HG03045 (cell line): ENCODE results near the gene FAM151A.

ENCODE experiments used
- ATAC-seq: cut with Tn5 transposase; IDR thresholded peaks from one replicate; pipeline ENCODE4 v1.9.1; 2021; ENCODE audit warnings: mild to moderate bottlenecking, moderate library complexity; ENCODE audit not compliant: unreplicated experiment

Gene FAM151A

DNA sequence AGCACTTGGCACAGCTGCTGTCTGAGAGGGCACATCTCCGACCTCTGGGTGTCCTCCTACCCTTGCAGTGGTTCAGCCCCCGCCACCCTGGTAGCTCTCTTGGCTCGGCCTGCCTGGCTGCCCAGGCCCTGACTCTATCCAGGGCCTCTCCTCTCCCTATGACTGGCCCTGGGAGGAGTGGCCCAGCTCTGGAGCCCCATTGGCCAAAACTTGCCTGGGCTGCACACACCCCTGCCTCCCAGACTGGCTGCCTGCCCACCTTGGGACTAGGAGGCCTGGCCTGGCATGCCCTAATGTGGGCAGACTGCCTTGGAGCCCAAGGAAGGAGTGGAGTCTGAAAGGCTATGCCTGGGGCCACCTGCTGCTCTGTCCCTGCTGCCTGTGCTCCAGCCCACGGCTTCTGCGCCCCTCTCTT, 41.7 kb downstream of the FAM151A start:
- ATAC-seq: no peak

DNA sequence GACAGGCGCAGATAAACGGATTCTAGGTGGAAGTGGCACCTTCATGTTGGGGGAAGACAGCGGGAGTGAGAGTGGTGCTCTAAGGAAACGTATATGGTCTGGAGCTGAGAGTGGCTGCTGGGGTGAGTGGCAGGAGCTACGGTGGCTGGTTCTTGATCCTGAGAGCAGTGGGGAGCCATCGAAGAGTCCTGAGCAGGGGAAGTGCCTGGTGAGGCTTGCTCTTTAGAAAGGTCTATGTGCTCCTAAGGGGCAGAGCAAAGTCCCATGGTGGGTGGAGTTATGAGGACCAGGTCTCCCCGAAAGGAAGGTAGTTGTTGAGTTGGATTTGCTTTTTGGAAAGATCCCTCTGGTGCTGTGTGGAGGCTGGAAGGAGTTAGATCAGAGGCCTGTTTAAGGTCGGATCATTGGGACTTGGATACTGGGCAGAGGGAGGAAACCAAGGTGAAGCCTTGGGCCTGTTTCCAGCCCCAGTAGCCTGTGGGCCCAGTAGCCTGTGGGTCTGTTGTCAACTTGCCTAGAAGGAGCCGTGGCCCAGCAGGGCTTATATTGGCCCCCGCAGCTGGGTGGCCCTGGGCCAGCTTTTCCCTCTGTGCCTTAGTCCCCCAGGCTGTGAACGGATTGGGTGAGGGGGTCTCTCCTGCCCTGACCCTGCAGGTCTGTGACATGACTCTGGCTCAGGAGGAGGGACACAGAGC, 42.3 kb downstream of the FAM151A start:
- no peak for ATAC-seq

DNA sequence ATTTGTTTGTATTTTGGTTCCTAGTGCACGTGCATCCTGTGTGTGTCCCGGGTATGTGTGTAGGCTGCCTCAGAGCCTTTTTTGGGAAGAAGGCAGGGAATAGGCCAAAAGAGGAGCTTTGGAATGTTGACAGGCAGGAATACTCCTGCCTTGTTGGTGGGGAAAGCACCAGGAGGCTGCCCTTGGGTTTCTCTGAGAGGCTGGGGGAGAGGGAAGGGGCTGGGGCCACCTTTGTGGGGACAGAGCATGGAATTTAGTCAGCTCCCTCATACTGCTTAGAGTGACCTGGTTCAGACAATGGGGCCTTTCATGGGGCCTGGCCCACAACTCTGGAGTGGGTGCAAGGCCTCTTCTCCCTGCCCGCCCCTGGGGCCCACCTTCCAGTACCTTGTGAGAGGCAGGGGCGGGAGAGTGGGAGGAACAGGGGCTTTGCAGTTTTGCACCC, 44.0 kb downstream of the FAM151A start:
- ATAC-seq: no peak

DNA sequence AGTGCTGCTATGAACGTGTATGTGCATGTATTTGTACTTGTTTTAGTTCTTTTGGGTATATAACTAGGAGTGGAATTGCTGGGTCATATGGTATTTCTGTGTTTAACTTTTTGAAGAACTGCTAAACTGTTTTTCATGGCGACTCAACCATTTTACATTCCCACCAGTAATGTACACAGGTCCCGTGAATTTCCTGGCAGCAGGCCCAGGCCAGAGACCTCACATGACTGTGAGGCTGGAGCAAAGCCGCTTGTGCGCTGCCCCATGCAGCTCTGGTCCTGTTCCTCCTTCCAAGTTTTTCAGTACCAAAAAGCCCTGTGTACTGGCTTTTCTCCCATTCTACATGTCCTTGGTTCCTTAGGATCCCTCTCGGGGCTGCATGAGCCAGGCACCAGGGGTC, 45.7 kb downstream of the FAM151A start:
- no peak for ATAC-seq

DNA sequence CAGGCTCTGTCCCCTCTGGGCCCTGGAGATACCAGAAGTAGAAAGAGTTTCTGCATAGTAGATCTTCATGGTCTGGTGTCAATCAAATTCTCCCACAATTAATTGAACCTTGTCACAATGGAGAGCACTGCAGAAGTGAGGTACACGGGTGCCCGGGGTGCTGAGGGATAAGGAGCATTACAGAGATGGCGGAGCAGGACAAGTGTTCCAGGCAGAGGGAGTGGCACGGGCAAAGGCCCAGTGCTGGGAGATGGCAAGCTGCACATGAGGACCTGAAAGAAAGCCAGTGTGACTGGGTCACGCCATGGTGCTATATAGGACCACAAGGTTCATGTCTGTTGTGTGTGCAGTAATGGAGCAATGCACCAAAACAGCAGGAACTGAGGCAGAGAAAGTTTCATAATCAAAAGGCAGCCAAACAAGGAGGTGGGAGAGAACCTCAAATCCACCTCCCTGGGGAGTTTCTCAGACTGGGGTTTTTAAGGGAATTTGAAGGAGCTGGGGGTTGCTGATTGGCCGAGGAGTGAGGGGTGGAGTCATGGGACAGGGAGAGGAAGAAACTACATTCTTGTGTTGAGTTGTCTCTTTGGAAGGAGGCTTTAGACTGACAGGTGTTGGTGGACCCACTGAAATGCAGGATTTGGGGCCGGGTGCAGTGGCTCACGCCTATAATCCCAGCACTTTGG, 47.6 kb downstream of the FAM151A start:
- ATAC-seq: no peak

DNA sequence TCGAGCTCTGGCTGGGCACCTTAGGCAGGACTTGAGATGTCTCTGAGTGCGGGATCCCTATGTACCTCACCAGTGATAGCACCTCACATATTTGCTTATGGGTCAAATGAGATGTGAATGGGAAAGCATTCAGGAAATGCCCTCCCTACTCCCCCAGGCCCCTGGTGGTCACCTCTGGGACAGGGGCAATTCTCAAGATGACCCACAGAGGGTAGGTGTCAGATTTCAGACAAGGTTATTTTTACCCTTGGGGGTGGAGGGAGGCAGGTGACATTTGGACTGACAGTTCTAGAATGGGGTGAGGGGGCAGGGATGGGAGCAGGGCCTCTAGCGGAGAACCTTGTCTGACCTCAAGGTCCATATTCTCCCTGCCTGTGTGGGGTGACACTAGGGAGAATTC, 48.2 kb downstream of the FAM151A start:
- no peak for ATAC-seq

DNA sequence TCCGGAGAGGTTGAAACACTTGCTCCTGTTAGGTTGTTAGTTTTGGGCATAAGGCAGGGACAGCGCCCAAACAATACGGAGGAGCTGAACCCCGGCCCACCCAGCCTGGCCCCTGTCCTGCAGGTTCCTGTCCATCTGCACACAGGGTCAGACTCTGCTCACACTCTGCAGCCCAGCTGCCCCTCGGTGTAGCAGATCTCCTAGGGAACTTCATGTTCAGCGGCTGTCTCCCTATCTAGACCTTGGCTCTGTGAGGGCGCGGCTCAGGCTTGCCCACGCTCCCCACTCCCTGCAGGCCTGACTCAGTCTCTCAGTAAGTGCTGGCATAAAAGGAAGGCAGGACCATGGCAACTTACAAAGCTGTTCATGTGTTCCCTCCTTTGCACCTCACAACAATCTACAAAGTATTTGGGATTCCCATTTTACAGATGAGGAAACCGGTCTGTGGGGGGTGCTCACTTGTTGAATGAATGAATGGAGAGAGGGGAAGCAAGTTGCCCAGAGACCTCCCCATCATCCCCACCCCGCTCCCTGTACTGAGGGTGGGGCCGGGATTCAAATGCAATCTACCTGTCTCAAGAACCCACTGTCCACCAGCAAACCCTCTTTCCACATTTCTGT, 49.1 kb downstream of the FAM151A start:
- no peak for ATAC-seq

DNA sequence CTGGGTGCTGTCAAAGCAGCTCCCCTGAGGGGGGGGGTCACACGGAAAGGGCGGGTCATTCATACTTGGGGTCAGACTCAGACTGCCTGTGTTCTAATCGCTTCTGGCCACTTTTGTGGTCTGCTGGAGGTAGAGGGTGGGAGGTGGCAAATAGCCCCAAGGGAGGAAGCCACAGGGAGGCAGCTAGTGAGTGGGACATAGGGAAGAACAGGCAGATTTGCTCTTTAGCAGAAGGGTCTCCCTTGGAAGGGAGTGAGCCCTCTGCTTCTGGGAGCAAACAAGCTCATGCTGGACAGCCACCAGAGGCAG, 50.8 kb downstream of the FAM151A start:
- no peak for ATAC-seq

DNA sequence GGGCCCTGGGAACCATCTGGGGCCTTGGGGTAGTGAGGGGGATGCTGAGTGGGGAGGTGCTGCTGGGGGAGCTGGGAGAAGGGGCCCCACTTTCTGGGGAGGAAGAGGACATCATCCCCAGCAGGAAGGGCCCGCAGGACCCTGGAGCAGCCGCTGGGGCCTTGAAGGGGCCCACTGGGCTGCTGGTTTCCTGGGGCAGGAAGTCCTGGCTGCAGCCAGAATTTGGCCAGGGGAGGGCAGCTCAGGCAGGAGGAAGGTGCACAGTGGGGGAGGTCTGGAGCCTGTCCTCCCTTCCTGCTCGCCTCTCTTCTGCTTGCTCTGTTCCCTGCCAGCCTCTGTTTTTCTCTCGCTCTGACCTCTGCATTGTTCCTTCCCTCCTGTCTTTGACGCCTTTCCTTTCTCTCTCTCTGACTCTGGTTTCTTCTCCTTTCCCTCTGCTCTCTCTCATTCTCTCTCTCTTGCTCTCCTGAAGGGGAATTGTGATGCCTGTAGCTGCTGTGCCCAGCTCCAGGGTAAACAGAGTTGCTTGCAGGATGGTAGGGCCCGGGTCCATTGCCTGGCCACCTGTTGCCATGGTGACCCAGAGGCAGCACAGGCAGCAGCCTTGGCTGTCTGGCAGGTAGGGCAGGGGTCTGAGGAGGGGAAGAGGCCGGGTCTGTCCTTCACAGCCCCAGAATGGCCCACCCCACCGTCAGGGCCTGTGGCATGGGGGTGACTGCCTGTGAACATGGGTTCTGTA, 51.4 kb downstream of the FAM151A start:
- no peak for ATAC-seq

DNA sequence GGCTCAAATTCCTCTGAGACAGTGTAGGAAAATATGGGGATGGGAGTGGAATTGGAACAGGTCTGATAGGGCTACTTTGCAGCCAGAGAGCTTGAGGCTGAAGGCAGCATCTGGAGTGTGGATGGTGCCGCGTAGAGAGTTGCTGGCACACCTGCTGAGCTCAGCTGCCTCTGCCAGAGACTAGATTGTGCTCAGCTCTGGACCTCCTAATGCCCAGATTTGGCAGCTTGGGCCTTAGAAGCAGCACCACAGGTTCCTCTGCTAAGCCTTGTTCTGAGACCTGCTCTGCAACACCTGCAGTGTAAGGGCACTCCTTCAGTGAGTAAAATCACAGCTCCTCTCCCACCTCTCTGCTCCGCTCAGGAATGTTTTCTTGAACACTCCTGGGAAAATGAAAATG, 52.0 kb downstream of the FAM151A start:
- ATAC-seq: no peak

DNA sequence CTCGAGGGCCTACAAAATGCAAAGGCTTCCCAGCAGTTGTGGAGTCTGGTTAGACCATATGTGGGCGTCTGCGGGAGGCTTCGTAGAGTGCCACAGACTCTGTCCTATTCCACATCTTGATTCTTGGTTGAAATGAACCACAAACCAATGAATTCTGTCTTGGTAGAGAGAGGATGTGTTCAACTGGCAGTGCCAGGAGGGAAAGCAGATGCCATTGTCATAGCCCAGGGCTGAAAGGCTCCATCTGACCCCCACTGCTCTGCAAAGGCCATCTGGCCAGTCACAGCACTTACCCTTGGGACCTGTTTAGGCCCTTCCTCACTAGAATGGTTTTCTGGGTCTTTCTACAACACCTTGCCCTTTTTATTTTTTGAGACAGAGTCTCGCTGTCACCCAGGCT, 53.2 kb downstream of the FAM151A start:
- no peak for ATAC-seq

DNA sequence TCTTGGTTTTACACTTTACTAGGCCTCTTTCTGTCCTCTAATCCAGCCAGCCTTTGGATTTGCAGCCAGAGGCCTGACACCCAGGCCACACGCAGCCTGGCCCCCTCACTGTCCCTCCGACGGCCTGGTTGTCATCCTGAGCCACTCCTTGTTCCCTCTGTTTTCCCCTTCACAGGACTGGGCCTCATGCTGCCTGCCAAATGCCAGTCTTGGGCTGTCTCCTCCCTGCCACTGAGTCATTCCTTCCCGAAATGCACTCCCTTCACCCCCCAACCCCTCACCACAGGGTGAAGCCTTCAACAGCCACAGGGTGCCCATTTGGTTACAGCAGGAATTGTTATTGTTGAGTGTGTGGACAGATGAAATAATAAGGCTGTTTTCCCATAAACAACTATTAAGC, 54.0 kb downstream of the FAM151A start:
- no peak for ATAC-seq

DNA sequence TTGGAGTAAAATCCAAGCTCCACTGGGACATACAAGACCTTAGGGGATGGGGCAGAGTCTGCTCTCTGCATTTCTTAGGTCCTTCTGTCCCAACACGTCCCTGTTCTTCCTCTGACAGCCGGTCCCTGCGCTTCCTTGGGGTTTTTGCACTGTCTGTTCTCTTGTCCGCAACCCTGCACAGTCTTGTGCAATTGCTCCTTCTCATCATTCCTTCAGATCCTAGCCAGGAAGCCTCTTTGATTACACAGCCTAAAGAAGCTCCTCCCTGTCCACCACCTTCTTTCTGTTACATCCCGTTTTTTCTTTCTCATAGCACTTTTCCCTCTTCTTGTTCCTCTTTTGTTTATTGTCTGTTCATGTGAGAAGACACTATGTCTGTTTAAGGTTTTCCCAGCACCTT, 55.4 kb downstream of the FAM151A start:
- ATAC-seq: no peak

DNA sequence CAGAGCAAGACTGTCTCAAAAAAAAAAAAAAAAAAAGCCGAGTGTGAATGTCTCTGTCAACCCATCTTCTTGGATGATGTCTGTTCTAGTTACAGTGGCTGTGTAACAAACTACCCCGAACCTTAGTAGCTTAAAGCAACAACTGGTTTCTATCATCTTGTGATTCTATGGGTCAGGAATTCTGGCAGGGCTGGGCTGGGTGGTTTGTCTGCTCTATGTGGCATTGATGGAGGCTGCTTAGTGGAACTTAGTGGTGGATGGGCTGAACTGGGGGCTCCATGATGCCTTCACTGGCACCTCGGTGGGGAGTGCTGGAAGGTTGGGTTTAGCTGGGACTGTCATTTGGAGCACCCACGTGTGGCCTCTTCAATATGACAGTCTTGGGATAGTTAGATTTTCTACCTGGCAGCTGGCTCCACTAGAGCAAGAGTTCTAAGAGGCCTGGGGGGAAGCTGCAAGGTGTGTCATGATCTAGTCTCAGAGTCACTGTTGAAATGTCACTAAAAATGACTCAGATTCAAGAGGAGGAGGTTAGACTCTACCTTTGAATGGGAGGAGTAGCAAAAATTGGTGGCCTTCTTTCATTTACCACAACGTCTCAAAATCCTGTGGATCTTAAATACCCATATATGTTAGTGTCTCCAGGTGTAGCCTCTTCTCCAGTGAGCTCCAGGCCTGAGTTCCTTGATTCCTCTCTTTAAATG, 56.7 kb downstream of the FAM151A start:
- no peak for ATAC-seq

DNA sequence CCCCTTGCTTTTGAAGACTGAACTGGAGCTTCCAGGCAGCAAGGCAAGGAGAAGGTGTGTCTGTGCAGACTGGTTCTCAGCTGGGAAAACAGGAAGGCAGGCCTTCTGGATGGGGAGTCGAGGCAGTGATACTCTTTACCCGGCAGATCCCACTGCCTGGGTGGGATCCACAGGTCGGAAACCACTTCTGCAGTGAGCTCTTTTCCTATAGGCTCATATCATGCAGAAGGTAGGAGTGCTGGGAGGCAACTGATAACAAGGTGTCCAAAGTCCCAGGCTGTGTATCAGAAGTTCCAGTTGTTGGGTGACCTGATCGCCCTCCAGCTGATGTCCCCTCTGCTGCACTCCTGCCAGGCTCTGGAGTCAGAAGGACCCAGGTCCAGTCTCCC, 58.2 kb downstream of the FAM151A start:
- ATAC-seq: no peak

DNA sequence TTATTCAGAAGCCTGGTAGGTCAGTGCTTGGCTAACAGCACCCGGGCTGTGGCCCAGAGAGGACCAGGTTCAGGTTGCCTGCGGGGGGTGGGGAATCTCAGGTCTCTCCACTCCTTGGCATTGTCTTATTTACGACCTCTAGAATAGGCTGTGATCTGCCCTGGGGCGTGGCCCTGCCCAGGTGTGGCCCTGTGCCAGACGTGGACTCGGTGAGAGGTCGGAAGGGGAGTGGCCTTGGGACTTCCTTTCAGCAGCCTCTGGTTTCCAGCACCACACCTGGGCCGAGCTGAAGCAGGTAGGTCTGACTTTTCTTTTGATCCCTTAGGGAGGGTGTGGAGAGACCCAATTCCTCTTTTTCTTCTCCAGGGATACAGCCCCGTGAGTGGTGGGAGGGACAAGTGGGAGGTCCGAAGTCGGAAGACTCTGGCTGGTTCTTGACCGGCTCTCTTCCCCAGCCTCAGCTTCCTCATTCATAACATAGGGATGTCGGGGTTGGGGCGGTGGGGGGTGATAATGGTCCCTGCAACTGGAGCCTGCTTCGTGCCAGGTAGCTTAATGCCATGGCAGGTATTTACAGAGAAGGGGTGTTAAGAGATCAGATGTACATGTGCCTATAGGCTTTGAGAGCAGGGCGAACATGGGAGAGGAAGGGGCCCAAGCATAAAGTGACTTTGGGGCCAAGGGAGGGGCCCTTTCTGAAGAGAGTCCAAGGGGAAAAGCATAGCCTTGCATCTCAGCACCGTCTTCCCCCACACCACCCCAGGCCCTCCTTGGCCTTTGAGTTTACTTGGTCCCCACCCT, 58.8 kb downstream of the FAM151A start:
- no peak for ATAC-seq

DNA sequence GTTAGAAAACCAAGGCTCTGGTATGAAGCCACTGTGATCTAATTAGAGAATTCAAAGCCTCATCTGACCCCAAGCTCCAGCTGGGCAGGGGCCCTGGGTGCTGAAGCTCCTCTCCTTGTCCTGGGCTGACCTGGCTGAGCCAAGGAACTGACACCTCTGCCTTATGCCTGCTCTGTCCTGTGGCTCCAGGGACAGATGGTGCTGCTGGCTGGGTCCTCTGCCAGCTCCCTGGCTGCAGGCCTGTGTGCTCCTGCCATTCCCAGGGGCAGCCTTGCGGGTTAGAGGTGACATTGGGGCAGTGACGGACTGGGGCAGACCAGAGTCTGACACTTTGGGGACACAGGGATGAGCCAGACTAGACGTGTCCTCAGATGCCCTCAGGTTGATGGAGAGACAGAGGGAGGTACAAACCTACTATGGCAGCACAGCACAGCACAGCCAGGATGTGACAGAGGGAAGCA, 63.5 kb downstream of the FAM151A start:
- no peak for ATAC-seq
